Endometrial microvascular endothelial cells (primary cell): ENCODE measurements around the gene TSPY3. TPM values are rescaled to one million over a fixed set of nuclear protein-coding genes. Genes with fewer than 3 reads are reported as not detected.
"Not testable (repeated sequence)": the region's sequence is repeated elsewhere in the genome, so short reads cannot be mapped to it uniquely, and the experiment has no call there.

Experiments
- in situ Hi-C: cut with HindIII; loops from 2 replicates; pipeline ENCODE4 v1.10.0; 2017; ENCODE audit warnings: low sequenced_read_pairs, low pct_unique_long_range_greater_than_20kb; ENCODE audit errors: inconsistent ontology term
- total RNA-seq: library from RNA; depleted of rRNA; stranded (reverse); fragments of >200 nt; gene quantifications from one replicate; pipeline ENCODE4 v1.2.3, GENCODE V29; 2015; ENCODE audit errors: inconsistent ontology term

The TSPY3 gene, protein sequence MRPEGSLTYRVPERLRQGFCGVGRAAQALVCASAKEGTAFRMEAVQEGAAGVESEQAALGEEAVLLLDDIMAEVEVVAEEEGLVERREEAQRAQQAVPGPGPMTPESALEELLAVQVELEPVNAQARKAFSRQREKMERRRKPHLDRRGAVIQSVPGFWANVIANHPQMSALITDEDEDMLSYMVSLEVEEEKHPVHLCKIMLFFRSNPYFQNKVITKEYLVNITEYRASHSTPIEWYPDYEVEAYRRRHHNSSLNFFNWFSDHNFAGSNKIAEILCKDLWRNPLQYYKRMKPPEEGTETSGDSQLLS
- not detected for total RNA-seq

- in situ Hi-C loops, result not testable (repeated sequence)
Observed at GRCh38 chrY:9398121-9398520, at the start of gene TSPY3. Gene TSPY3, plus strand, starts transcription at chrY:9398421. Its CDS starts 46 bp downstream, at chrY:9398467.

GRCh38 chrY:9357497-9357896, 40.7 kb upstream of the TSPY3 start, which contains the start of gene TSPY8:
Gene TSPY8, plus strand, starts transcription at chrY:9357797. Its CDS starts 46 bp downstream, at chrY:9357843.
- in situ Hi-C loops, result not testable (repeated sequence)

DNA sequence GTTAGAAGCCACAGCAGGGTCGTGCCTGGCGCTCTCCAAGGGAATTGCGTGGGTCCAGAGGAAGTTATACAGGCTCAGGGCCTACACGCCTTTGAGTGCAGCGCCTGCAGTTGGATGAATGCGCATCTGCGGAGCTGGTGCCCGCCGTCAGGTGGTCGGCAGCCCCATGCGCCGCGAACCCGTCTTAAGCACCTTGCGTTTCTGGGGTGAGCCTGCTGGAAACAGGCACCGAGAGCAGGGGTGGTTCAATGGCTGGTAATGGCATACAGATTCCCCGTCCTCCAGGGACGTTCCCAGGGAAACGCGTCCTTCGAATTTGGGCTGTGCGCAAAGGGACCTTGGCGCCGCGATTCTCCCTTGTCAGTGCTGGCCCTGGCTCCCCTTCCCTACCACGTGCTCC, 1.7 kb upstream of the TSPY3 start:
- in situ Hi-C loops, result not testable (repeated sequence)

Other genes with a start within 250 kb of the TSPY3 start
- not detected for gene TSPY4, start 61.0 kb upstream of the TSPY3 start, total RNA-seq
- not detected for gene TSPY8, start 40.6 kb upstream of the TSPY3 start, total RNA-seq
- not detected for gene TSPY1, start 68.5 kb downstream of the TSPY3 start, total RNA-seq
- not detected for gene TSPY9, start 88.8 kb downstream of the TSPY3 start, total RNA-seq
- gene TSPY10, start 129.5 kb downstream of the TSPY3 start, total RNA-seq, result not detected